ENCODE data around the gene APBB1IP.
"Not testable (repeated sequence)": the region's sequence is repeated elsewhere in the genome, so short reads cannot be mapped to it uniquely, and the experiment has no call there.

APBB1IP gene, protein sequence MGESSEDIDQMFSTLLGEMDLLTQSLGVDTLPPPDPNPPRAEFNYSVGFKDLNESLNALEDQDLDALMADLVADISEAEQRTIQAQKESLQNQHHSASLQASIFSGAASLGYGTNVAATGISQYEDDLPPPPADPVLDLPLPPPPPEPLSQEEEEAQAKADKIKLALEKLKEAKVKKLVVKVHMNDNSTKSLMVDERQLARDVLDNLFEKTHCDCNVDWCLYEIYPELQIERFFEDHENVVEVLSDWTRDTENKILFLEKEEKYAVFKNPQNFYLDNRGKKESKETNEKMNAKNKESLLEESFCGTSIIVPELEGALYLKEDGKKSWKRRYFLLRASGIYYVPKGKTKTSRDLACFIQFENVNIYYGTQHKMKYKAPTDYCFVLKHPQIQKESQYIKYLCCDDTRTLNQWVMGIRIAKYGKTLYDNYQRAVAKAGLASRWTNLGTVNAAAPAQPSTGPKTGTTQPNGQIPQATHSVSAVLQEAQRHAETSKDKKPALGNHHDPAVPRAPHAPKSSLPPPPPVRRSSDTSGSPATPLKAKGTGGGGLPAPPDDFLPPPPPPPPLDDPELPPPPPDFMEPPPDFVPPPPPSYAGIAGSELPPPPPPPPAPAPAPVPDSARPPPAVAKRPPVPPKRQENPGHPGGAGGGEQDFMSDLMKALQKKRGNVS
- total RNA-seq, result 50.5 to 75.9 reads per million in 2 donors

DNA sequence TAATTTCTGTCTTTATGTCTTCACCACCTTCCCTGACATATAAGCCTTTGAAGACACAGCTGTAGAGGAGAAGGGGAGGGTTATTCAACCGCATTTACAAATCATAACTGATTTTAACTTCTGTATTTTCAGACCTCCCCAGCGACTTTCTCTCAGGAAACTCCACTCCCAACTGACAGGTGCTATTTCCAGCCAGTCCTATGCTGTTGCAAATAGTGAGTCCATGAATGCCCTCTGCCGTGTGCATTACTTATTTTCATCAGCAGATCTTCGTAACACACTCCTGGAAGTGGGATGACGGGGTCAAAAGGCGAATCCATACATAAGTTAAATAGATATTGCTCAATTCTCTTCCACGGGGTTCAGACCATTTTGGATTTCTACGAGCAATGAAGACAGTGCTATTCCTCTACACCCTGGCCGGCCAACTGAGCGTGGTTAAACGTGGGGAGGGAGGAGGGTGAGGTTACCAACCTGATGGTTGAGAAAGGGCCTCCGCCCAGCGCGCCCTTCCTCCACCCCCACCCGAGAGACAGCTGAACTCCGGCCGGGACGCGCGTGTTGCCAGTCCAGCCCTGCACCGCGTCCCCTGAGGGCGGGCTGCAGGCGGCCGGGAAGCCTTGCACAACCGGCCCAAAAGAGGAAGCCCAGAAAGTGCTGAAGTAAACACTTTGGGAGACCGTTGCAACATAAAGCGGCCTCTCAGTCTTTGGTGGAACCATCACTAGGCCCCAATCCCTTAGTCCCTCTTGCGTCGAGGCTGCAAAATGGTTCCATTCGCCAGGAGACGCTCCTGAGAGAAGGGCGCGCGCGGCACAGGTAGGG is at the start of gene APBB1IP:
TSS of gene APBB1IP (plus strand) at position 705 of the 825 bp plus-strand sequence. CDS start 53,986 bp downstream, outside the sequence.
- DNase-seq, result peak in 4 of 5 experiments; percentile 14 to 80 (median 24)

DNA sequence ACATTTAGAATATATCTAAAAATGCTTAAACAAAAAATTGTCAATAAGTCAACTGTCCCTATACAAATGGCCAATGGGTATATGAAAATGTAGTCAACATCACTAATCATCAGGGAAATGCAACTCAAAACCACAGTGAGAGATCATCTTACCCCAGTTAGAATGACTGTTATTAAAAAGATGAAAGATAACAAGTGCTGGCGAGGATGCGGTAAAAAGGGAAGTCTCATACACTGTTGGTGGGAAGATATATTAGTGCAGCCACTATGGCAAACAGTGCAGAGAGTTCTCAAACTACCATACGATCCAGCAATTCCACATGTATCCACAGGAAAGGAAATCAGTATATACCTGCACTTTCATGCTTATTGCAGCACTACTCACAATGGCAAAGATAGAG is 48.6 kb upstream of the APBB1IP start:
- no peak for DNase-seq

DNA sequence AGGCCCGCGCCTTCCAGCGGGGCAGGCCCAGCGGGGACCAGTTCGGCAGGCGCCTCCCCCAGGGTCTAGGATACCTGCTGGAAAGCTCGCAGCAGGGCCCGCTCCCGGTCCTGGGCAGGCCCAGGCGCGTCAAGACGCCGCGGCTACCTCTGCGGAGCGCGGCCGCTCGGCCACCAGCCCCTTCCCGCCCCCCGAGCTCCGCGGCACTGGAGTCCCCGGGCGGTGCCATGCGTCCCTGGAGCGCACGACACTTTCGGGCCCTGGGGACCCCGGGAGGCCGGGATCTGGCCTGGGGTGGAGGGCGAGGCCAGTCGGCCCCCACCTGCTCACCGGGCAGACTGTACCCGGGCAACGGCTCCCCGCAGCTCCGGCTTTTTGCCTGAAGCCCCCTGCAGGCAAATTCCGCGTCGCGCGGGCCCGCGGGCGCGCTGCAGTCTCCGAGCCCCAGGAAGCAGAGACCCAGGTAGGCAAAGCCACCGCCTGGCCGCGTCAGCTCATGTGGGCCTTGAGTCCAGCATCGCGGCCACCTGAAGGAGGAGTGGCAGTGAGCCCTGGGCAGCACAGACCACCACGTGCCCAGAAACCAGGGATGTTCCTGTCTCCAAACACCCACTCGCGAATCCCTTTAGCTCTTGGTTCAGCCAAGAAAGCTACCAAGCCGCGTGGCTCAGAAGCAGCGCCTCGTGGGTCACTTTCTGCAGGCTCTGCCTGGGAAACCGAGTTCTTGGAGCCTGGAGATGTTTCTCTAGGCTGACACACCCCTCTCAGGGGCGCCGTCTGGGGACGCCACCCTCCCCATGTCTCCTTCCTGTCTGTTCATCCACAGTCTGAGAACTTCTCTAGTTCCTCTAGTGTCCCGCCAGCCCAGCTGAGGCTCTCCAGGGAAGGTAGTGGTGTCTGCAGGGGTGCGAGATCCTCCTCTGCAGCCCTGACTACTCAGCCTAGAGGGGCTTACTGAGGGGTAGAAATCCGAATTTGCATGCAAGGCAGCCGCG is 46.1 kb upstream of the APBB1IP start:
- DNase-seq, result no peak

DNA sequence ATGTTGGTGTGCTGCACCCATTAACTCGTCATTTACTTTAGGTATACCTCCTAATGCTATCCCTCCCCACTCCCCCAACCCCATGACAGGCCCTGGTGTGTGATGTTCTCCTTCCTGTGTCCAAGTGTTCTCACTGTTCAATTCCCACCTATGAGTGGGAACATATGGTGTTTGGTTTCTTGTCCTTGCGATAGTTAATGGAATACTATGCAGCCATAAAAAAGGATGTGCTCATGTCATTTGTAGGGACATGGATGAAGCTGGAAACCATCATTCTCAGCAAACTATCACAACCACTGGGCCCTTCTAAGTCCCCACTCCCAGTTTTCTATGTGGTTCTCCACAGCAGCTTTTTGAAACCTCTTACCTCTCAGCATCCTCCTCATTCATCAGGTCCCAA is 39.8 kb upstream of the APBB1IP start:
- DNase-seq, result not testable (repeated sequence)

DNA sequence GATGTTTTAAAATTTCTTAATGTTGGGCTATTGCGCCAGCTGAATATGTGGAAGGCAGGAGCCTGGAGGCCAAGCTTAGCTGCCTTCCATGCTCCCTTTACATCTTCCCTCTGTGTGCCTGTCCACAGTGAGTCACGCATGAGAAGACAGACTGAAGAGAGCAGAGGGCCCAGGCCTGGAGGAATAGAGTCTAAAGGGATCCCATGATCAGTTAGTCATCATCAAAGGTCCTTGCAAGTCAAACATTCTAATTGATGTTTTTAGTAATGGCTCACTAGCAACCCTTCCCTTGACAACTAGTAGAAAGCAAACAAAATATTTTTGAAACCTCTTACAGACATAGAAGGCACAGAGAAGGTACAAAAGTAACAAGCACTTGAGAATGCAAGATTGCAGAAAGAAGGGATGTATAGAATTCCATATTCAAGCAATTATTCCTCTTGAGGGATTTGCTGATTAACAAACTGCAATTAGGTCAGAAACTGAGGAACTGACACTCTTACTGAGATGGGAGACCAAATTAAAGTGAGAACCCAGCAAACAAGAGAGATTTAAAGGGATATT is 30.7 kb upstream of the APBB1IP start:
- DNase-seq, result no peak

DNA sequence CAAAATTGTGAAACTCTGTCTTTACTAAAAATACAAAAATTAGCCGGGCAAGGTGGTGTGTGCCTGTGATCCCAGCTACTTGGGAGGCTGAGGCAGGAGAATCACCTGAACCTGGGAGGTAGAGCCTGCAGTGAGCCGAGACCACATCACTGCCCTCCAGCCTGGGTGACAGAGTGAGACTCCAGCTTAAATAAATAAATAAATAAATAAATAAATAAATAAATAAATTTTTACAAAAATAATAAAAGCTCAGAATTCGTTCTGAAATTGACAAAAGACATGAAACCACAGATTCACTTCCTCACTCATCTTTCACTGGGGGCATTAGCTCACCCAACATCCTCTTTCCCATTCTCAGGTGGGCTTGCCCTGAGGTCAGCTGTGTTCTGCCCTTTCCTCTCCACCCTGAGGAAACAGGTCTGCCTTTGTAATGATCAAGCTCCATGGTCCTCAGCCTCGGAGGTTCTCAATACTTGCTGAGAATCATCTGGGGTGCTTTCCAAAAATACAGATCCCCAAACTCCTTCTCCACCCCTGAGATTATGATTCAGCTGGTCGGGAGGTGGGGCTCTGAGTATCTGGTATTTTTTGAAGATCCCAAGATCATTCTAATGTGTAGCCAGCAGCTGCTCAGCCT is 29.2 kb upstream of the APBB1IP start:
- DNase-seq, result no peak

DNA sequence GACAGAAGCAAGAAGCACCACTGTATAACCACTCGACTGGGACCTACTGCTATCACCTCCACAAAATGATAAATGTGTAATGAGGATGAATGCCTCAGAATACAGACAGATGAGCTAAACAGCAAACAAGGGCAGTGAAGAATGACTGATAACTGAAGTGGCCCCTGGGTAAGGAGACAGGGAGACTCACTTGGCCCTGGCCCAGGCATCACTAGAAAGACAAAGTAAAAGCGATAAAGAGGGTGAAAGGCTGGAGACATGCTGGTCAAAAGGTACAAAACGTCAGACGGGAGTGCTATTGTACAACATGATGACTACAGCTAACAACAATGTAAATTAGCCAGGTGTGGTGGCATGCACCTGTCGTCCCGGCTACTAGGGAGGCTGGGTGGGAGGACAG is 27.8 kb upstream of the APBB1IP start:
- no peak for DNase-seq

DNA sequence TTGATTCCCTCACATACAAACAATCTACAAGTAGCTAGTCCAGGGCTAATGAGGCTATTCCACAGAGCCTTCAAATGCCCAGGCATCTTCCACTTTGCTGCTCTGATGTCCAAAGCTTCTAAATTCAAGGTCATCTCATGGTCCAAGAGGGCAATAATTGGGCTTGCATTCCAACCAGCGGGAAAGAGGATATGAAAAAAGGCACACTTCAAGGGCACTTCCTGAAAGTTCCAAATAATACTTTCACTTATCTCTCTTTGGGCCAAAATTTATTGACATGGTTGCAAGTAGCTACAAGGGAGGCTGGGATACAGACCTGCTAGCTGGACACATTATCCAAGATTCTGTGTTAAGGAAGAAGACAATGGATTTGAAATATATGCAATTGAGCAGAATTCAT is 25.2 kb upstream of the APBB1IP start:
- DNase-seq, result no peak

DNA sequence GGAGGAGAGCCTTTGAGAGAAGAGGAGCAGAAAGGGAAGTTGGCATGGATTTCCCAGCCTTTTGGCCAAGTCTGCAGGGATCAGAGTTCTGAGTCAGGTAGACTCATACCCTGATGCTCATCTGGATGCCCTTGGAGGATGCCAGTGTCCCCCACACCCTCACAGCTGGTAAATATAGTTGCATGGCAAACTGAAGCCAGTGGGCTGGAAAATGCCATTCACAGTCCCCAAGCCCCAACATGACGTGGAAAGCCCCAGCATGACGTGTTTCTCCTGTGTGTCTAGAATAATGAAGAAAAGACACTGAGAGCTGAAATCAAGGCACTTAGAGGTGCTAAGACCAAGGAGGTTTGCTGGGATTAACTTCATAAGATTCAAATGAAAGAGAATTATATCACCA is 24.8 kb upstream of the APBB1IP start:
- no peak for DNase-seq

DNA sequence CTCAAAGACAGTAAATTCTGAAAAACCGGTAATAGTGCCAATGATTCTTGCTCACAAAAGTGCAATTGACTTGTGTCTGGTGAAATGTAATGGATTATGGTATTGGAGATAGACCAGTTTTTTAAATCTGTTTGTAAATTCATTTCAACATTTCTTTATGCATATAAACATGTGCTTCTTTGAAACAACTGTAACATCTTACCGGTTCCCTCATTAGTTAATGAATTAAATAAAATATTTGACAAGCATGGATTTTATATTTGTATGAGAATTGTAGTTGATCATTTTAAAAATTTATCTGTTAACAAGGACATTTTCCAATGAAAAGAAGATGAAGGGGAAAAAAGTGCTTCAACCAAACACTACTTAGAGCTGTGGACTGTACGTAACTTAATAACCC is 21.0 kb upstream of the APBB1IP start:
- DNase-seq, result no peak

DNA sequence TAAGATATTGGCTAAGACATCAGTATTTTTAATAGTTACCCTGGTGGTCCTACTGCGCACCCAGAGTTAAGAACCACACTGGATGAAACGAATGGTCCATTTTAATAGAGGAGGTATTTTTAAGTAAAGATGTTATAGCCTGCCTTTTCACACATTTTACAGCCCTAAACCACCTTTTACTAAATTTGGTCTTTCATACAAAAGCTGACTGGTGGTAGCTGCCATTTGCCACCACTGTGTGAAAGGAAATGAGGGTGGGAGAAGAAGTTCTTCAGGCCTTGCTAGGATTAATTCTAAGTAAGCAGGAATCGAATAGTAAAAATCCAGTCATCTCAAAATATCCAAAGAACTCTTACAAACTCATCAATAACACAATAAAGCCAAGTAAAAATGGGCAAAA is 15.2 kb upstream of the APBB1IP start:
- no peak for DNase-seq

DNA sequence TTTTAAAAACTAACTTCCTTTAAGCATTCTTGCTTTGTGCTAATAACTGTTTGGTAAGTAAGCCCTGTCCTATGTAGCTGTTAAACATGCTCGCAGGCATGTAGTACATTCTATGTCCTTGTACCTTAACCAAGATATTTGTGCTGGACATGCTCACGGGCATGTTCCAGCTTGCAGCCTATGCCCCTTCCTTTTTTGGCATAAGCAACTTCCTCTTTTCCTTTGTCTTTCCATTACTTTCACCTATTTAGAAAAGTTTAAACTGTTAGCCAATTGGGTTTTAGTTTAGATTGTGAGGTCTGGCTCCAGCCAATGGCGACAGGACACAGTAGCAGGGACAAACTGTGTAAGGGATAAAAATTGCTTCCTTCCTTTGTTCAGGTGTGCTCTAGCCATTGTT is 14.4 kb upstream of the APBB1IP start:
- no peak for DNase-seq

DNA sequence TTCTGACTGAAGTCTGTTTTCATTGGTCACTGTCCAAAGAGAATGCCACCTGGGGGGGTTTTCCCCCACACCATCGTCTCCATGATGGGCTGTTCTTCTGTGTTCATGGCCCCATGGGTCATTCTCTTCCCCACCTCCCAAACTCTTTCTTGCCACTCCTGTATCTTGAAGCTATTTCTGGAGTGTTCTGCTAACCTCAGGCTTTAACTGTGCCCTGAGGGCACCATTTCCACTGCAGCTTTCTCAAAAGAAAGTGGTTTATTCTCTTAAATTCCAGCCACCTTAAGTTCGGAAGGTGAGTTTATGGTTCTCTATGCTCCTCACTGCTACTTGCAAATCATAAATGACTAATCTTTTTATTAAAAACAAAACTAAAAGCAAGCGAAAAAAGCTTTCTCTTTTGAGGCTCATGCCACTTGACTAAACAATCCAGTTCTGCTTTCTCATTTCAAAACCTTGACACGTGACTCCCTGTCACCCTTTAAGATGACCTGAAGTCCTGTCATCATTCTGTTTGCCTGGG is 7.4 kb upstream of the APBB1IP start:
- peak in 1 of 5 experiments; percentile 92 for DNase-seq

DNA sequence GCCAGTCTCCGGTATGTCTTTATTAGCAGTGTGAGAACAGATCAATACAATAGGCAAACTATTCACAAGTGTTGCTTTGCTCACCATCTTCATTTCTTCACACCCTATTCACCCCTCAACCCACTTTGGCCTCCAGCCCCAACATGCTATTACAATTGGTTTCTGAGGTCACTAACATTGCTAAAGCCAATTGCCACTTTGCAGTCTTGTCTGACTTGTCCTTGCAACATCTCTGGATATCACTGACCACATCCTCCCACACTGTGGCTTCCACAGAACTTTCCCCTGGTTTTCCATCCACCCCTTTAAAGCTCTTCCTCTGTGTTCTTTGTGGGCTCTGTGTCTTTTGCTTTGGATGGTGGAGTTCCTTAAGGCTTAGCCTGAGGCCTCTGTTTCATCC is 5.2 kb upstream of the APBB1IP start:
- DNase-seq, result no peak

DNA sequence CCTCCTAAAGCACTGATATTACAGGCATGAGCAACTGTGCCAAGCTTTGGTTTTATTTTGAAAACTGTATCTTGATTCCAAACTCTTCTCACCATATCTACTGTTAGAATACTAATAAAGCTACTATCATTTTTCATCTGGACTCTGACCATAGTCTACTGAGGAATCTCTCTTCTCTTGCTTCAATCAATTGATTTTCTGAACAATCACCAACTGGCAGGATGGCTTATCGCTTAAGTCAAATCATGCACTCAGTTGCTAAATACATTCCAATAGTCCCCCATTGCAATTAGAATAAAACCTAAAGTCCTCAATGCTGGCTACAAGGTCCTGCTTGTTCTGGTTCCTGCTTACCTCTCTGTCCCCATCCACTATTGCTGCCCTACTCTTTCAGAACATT is 2.3 kb upstream of the APBB1IP start:
- DNase-seq, result no peak

DNA sequence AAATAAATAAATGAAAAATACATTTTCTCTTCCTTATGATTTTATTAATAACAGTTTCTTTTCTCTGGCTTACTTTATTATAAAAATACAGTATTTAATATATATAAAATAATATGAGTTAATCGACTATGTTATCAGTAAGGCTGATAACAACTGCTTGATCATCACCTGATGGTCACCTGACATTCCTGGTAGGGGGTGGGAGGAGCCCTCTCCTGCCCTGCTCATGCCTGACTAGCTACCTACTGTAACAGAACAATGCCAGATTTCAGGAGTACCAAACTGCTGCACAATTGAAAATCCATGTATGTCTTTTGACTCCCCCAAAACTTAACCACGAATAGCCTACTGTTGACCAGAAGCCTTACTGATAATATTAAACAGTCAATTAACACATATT is 1.3 kb upstream of the APBB1IP start:
- no peak for DNase-seq

DNA sequence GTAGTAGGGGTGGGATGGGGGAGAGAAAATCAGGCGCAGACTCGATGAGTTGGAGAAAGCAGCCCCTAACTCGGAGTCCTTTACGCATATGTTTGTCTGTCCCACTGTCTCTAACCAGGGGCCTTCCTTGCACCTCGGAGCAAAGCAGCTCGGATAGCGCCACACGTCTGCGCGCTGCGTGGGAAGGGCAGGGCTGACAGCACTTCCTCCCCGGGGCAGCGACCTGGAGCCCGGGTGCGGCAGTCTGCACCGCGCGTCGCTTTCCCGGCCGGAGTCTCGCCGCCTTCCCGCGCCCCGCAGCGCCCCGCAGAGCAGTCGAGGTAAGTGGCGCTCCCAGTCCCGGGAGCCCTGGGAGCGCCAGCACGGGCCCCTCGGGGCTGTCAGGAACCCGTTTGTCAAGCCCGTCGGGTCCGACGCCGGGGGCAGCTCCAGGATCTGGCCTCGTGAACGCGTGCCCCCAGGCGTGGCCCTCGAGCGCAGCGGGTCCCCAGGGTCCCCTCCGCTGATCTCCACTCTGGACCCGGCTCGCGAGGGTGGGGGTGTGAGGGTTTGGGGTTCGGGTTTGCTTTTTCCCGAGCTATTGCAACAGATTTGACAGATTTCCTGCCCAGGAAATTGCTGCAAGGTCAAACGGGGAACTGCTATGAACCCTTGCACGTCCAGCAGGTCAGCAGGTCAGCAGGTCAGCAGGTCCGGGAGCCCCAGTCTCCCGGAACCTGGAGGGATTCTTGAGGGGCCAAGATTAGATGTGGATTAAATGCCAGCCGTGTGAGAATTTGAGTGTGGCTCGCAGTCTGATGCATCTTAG is 597 bp downstream of the APBB1IP start:
- peak; percentile 32 to 86 (median 65) for DNase-seq

DNA sequence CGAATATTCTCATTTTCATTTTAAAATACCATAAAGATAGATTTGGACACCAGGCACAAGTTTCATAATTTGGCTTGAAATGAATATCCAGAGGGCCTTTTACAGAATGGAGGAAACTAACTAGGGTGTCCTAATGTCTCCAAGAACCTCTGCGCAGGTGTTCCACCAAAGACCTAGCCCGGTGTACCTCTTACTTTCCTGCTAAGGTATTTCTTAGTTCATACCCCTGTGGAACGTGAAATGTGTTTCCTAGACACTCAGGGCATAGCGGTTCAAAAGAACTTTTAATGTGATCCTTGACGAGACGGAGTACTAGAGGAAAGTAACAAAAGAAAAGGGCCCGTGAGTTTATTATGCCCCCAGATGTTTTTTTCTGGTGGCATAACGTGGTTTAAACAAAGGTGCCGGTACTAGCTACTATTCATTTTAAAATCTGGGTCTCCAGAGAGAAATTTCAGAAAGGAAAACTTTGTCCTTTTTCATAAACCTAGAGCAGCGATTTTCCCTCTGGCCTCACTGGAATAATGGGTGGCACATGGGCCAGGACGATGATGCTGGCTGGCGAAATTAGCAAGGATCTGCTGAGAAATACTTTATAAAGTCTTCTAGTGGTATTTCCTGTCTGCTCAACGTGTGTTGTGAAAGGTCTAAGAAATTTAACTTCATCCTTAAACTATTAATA is 1.4 kb downstream of the APBB1IP start:
- DNase-seq, result peak in 1 of 5 experiments; percentile 29

DNA sequence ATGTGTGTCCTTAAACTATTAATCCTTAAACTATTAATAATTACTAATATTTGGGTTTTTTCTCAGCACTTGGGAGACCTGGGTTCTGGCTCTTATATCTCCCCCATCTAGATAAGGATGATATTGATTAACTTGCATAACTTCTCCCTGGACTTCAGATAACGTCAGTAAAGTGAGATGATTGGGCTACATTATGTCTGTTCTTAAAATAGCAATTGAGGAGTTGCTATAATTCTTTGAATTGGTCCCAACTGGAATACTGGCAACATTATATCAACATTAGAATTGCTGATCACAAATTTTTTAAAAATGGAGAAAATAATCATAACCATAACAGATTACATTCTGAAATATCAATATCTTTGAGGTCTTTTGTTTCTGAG is 1.9 kb downstream of the APBB1IP start:
- DNase-seq, result no peak
